NT2/D1 (cell line): ENCODE results near the gene CRACDL.

ENCODE experiments used
- DNase-seq: peaks from one replicate; pipeline ENCODE4 v3.0.0-alpha.2; 2011; ENCODE audit warnings: low read depth, low spot score
- H3K27me3 ChIP-seq: 2 replicates; pipeline ENCODE4 v1.6.0; 2011; ENCODE audit warnings: mild to moderate bottlenecking; ENCODE audit not compliant: insufficient read length, insufficient read depth
- H3K36me3 ChIP-seq: 2 replicates; pipeline ENCODE4 v1.6.1; 2011; ENCODE audit warnings: mild to moderate bottlenecking, low read length, mixed read lengths; ENCODE audit not compliant: insufficient read depth, insufficient read length
- H3K4me1 ChIP-seq: 2 replicates; pipeline ENCODE4 v1.5.1; 2011; ENCODE audit not compliant: insufficient read depth, insufficient read length
- H3K4me3 ChIP-seq: 2 replicates; pipeline ENCODE4 v1.5.1; 2011; ENCODE audit warnings: low read depth; ENCODE audit not compliant: insufficient read length
- H3K9ac ChIP-seq: 2 replicates; pipeline ENCODE4 v1.6.0; 2011; ENCODE audit warnings: low read depth; ENCODE audit not compliant: insufficient read length
- H3K9me3 ChIP-seq: 2 replicates; pipeline ENCODE4 v1.5.1; 2011; ENCODE audit warnings: mild to moderate bottlenecking, low read length; ENCODE audit not compliant: insufficient read depth
- SUZ12 ChIP-seq: IDR thresholded peaks from 2 replicates; pipeline ENCODE4 v1.6.1; 2011; ENCODE audit not compliant: insufficient read length, insufficient read depth; ENCODE audit errors: extremely low read depth
- YY1 ChIP-seq: IDR thresholded peaks from 2 replicates; pipeline ENCODE4 v1.6.1; 2011; ENCODE audit not compliant: insufficient read length, insufficient read depth
- ZNF274 ChIP-seq: IDR thresholded peaks from 2 replicates; pipeline ENCODE4 v1.6.1; 2011; ENCODE audit warnings: mild to moderate bottlenecking, low read depth, low read length

CRACDL gene

GRCh38 chr2:98924038-98924830 is 11.8 kb downstream of the CRACDL start:
- no peak overlapping the region for H3K9ac ChIP-seq

GRCh38 chr2:98923244-98923940 is 12.6 kb downstream of the CRACDL start:
- DNase-seq: no peak
- H3K4me3 ChIP-seq: no peak overlapping the region
- no peaks in the 10 kb centered on the region for H3K4me1 ChIP-seq
- no peaks in the 10 kb centered on the region for H3K36me3 ChIP-seq
- H3K9me3 ChIP-seq: peaks cover 12% of the 10 kb centered on the region; the same call in 1 of the 2 replicates
- H3K9ac ChIP-seq: no peak overlapping the region
- no peak for TF ChIP-seq YY1
- TF ChIP-seq ZNF274: no peak
- TF ChIP-seq SUZ12: no peak
- no peaks in the 10 kb centered on the region for H3K27me3 ChIP-seq

More at GRCh38 chr2:98924038-98924830, 11.8 kb downstream of the CRACDL start:
- Histone ChIP-seq H3K4me3 (no peak overlapping the region), H3K27me3 (no peaks in the 10 kb centered on the region), H3K9me3 (peaks cover 12% of the 10 kb centered on the region; the same call in 1 of the 2 replicates), H3K4me1 (no peaks in the 10 kb centered on the region), H3K36me3 (no peaks in the 10 kb centered on the region)
- TF ChIP-seq SUZ12: no peak
- TF ChIP-seq ZNF274: no peak
- no peak for TF ChIP-seq YY1
- no peak for DNase-seq

- Histone ChIP-seq H3K4me1 (peaks cover 3% of the 10 kb centered on the region), H3K36me3 (no peaks in the 10 kb centered on the region), H3K4me3 (no peak overlapping the region), H3K27me3 (no peaks in the 10 kb centered on the region), H3K9ac (no peak overlapping the region), H3K9me3 (peaks cover 12% of the 10 kb centered on the region; the same call in 1 of the 2 replicates)
- DNase-seq: no peak
- no peak for TF ChIP-seq ZNF274
- no peak for TF ChIP-seq YY1
- no peak for TF ChIP-seq SUZ12
These were observed 15.0 kb downstream of the CRACDL start for GRCh38 chr2:98921062-98921461.

- Histone ChIP-seq H3K9ac (no peak overlapping the region), H3K9me3 (no peaks in the 10 kb centered on the region), H3K27me3 (no peaks in the 10 kb centered on the region), H3K36me3 (no peaks in the 10 kb centered on the region), H3K4me3 (no peak overlapping the region), H3K4me1 (peaks cover 8% of the 10 kb centered on the region)
- TF ChIP-seq SUZ12 (no peak), YY1 (no peak), ZNF274 (no peak)
- no peak for DNase-seq
These were observed 19.0 kb downstream of the CRACDL start for GRCh38 chr2:98917031-98917471.

- Histone ChIP-seq H3K4me3 (no peak overlapping the region), H3K36me3 (no peaks in the 10 kb centered on the region), H3K27me3 (no peaks in the 10 kb centered on the region), H3K9ac (no peak overlapping the region), H3K4me1 (peaks cover 8% of the 10 kb centered on the region), H3K9me3 (no peaks in the 10 kb centered on the region)
- no peak for DNase-seq
- TF ChIP-seq SUZ12 (no peak), YY1 (no peak), ZNF274 (no peak)
These were observed 20.2 kb downstream of the CRACDL start for GRCh38 chr2:98915751-98916358.

DNA sequence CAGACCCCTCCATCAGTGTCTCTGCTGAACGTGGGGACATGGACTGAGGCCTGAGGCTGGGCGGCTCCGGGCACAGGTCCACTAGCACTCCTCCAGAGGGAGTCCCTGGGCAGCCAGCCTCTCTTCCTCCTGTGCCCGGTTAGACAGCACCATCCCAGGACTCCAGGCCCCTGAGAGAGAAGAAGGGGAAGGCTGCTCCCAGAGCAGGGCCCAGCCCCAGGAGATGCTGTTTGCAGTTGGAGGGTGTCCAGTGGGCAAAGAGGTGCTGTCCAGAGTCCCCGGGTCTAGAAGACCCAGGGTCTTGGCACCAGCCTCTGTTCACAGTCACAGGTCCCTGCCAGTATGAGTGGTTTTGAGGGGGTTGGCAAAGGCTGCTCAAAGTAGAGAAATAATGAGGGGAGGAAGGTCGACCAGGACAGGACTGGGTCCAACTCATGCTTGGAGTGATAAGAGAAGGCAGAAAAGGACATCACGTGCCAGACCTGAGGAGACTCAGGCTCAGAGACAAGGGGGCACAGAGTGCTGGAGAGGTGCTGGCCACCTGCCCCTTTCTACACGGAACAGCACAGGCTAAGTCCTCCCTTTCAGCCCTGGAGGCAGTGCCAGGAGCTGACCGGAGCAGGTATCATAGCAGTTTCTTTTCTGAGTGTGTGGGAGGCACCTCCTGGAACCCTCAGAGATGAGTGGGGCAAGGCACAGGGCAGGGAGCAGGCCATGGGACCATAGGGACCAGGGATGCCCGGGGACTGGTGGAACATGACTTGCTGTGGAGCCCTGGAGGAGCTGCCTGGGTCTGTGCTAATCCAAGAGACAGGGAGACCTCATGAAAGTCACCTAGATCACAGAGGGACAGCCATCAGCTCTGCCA is 21.1 kb downstream of the CRACDL start:
- Histone ChIP-seq H3K36me3 (no peaks in the 10 kb centered on the region), H3K9ac (no peak overlapping the region), H3K4me3 (no peak overlapping the region), H3K9me3 (no peaks in the 10 kb centered on the region), H3K4me1 (peaks cover 8% of the 10 kb centered on the region), H3K27me3 (no peaks in the 10 kb centered on the region)
- no peak for TF ChIP-seq SUZ12
- no peak for TF ChIP-seq YY1
- TF ChIP-seq ZNF274: no peak
- no peak for DNase-seq
